K562 (cell line): ENCODE measurements around the gene HMGA1. TPM values are rescaled to one million over a fixed set of nuclear protein-coding genes. Genes with fewer than 3 reads are reported as not detected.

Experiments used
- AFF1 ChIP-seq, 2 experiments: fragments of 450-650 bp; IDR thresholded peaks; 2 replicates each; pipeline ENCODE4 v1.6.1; 2018; ENCODE audit warnings: mild to moderate bottlenecking in 2 of 2, low read depth in 1 of 2; ENCODE audit not compliant: partially characterized antibody in 2 of 2
- CHAMP1 ChIP-seq: fragments of 450-650 bp; IDR thresholded peaks from 2 replicates; pipeline ENCODE4 v1.6.1; 2016; ENCODE audit warnings: mild to moderate bottlenecking
- MNT ChIP-seq, 2 experiments: fragments of 450-650 bp; conservative IDR thresholded peaks; 2 replicates each; pipeline ENCODE4 v1.6.1; 2017; ENCODE audit warnings: mild to moderate bottlenecking in 2 of 2, moderate library complexity in 2 of 2
- POLR2AphosphoS5 ChIP-seq: IDR thresholded peaks from 2 replicates; pipeline ENCODE4 v1.6.1; 2011; ENCODE audit warnings: mild to moderate bottlenecking, low read depth, low read length, moderate library complexity; ENCODE audit not compliant: control insufficient read depth, insufficient read depth
- SMARCA4 ChIP-seq: fragments of 450-650 bp; IDR thresholded peaks from 2 replicates; pipeline ENCODE4 v1.6.1; 2016
- SOX6 ChIP-seq: fragments of 450-650 bp; IDR thresholded peaks from 2 replicates; pipeline ENCODE4 v1.6.1; 2014; ENCODE audit warnings: mild to moderate bottlenecking
- SP1 ChIP-seq: sonication (generic); formaldehyde crosslinking; IDR thresholded peaks from 2 replicates; pipeline ENCODE4 v1.8.1; 2022; ENCODE audit warnings: mild to moderate bottlenecking, missing genetic modification reagents
- SRSF7 ChIP-seq: fragments of 200-400 bp; formaldehyde crosslinking; optimal IDR thresholded peaks from 2 replicates; pipeline ENCODE3; 2017; ENCODE audit warnings: mild to moderate bottlenecking, low read depth, low read length
- TCF3 ChIP-seq: sonication (generic); formaldehyde crosslinking; IDR thresholded peaks from 2 replicates; pipeline ENCODE4 v1.4.0; 2020; ENCODE audit warnings: mild to moderate bottlenecking, missing genetic modification reagents
- TCF7L2 ChIP-seq: fragments of 150-350 bp; IDR thresholded peaks from 2 replicates; pipeline ENCODE4 v1.6.1; 2016; ENCODE audit warnings: low read depth, mild to moderate bottlenecking, low read length, moderate library complexity
- ZBTB11 ChIP-seq, 3 experiments: fragments of 200-800 bp in 1 of 3; fragments of 250-450 bp in 1 of 3; fragments of 450-650 bp in 1 of 3; sonication (Bioruptor Pico) in 1 of 3; sonication (Bioruptor generic) in 1 of 3; formaldehyde crosslinking in 1 of 3; IDR thresholded peaks; 2 replicates each; pipeline versions ENCODE4 v1.6.1 to v1.8.0; 2016 to 2022; ENCODE audit warnings: mild to moderate bottlenecking in 2 of 3, missing genetic modification characterization in 2 of 3, missing compliant biosample characterization in 1 of 3, moderate library complexity in 1 of 3
- ZNF395 ChIP-seq: fragments of 200-800 bp; sonication (Bioruptor generic); IDR thresholded peaks from 2 replicates; pipeline ENCODE4 v1.6.1; 2017; ENCODE audit warnings: missing genetic modification characterization, missing compliant biosample characterization
- polyA plus RNA-seq, 8 experiments: library from polyadenylated mRNA; depleted of rRNA in 4 of 8; stranded (reverse) in 5 of 8; unstranded in 3 of 8; fragments of >200 nt; fragmentation: Nextera tagmentation in 2 of 8; fragmentation: Illumina TruSeq in 1 of 8; extraction: Ambion mirVana in 2 of 8; extraction: Trizol in 1 of 8; gene quantifications; 2 replicates each; pipeline versions ENCODE4 v1.2.1 to v1.2.3, GENCODE V29; 2011 to 2014; ENCODE audit warnings: inconsistent platforms in 1 of 8, missing spikeins in 1 of 8
- total RNA-seq, 7 experiments: library from RNA; depleted of rRNA in 6 of 7; stranded (reverse); fragments of >200 nt in 6 of 7; fragmentation: Illumina TruSeq in 2 of 7; extraction: Trizol in 2 of 7; gene quantifications; 2 replicates each; pipeline versions ENCODE4 v1.2.1 to v1.2.3, GENCODE V29; 2011 to 2021; ENCODE audit warnings: low replicate concordance in 1 of 7

Gene HMGA1
- total and polyA plus RNA-seq, 9 of the 15 experiments (the other 6 are each of a cell fraction or from before 2014, with no cell fraction given) = 27.8 to 1,947 (median 594) TPM

- TF ChIP-seq CHAMP1 = peak; percentile 85; the same call in 1 of the 2 replicates
- peak; percentile 28; the same call in 1 of the 2 replicates for TF ChIP-seq TCF7L2
- no peak for TF ChIP-seq SRSF7
- TF ChIP-seq MNT (conservative IDR thresholded peaks at IDR 0.05) = peak in 1 of 2 experiments; percentile 77; a peak in 1 of 4 replicates
- peak; percentile 99 for TF ChIP-seq TCF3
- TF ChIP-seq ZBTB11 (CRISPR knock-in tag; IDR thresholded peaks at IDR 0.05) = peak in 1 of 3 experiments; percentile 67; a peak in 2 of 6 replicates
- TF ChIP-seq SOX6 = peak; percentile 99
- peak; percentile 65 for TF ChIP-seq ZNF395 (CRISPR knock-in tag)
- TF ChIP-seq SP1 (CRISPR knock-in tag) = peak; percentile 46; the same call in 1 of the 2 replicates
- peak in 1 of 2 experiments; percentile 31 for TF ChIP-seq AFF1 (IDR thresholded peaks at IDR 0.05; ENCODE audit: low read depth in 1 of 2, partially characterized antibody in 2 of 2)
- TF ChIP-seq SMARCA4 = peak; percentile 95
- peak; percentile 97 for TF ChIP-seq POLR2AphosphoS5
Observed at GRCh38 chr6:34281702-34282334, 45.1 kb downstream of the HMGA1 start (continued).
